ENCODE measurements around the gene LAT.
A peak's percentile ranks its signal among the peaks of the same experiment; 100 is the strongest.

Gene LAT

GRCh38 chr16:29025218-29025617 lies 40.4 kb downstream of the LAT start:
- Histone ChIP-seq H3K9me3 (ENCODE audit: severe bottlenecking) (no peaks in the 10 kb centered on the region), H3K36me3 (no peaks in the 10 kb centered on the region), H3K4me3 (ENCODE audit: low read depth, low read length) (no peak overlapping the region), H3K27me3 (ENCODE audit: insufficient read depth, low read depth, severe bottlenecking) (no peaks in the 10 kb centered on the region), H3K27ac (no peak overlapping the region)
- TF ChIP-seq CTCF (IDR thresholded peaks at IDR 0.05; ENCODE audit: low read depth, low read length), result no peak
- DNase-seq, result no peak

- Histone ChIP-seq H3K4me3 (ENCODE audit: low read depth, low read length) (no peak overlapping the region), H3K27me3 (ENCODE audit: insufficient read depth, low read depth, severe bottlenecking) (no peaks in the 10 kb centered on the region), H3K9me3 (ENCODE audit: severe bottlenecking) (no peaks in the 10 kb centered on the region), H3K27ac (no peak overlapping the region), H3K36me3 (no peaks in the 10 kb centered on the region)
- no peak for TF ChIP-seq CTCF (IDR thresholded peaks at IDR 0.05; ENCODE audit: low read depth, low read length)
- no peak for DNase-seq
Observed at GRCh38 chr16:29025735-29026134, 40.9 kb downstream of the LAT start.

- DNase-seq, result no peak
- H3K36me3 ChIP-seq, result no peaks in the 10 kb centered on the region
- H3K4me3 ChIP-seq (ENCODE audit: low read depth, low read length), result peak overlapping the region; percentile 28
- no peaks in the 10 kb centered on the region for H3K27me3 ChIP-seq (ENCODE audit: insufficient read depth, low read depth, severe bottlenecking)
- H3K9me3 ChIP-seq (ENCODE audit: severe bottlenecking), result no peaks in the 10 kb centered on the region
- no peak for TF ChIP-seq CTCF (IDR thresholded peaks at IDR 0.05; ENCODE audit: low read depth, low read length)
- H3K27ac ChIP-seq, result peak overlapping the region; percentile 88; the same call in 1 of the 2 replicates
Observed at GRCh38 chr16:29028457-29029167, 43.8 kb downstream of the LAT start.

DNA sequence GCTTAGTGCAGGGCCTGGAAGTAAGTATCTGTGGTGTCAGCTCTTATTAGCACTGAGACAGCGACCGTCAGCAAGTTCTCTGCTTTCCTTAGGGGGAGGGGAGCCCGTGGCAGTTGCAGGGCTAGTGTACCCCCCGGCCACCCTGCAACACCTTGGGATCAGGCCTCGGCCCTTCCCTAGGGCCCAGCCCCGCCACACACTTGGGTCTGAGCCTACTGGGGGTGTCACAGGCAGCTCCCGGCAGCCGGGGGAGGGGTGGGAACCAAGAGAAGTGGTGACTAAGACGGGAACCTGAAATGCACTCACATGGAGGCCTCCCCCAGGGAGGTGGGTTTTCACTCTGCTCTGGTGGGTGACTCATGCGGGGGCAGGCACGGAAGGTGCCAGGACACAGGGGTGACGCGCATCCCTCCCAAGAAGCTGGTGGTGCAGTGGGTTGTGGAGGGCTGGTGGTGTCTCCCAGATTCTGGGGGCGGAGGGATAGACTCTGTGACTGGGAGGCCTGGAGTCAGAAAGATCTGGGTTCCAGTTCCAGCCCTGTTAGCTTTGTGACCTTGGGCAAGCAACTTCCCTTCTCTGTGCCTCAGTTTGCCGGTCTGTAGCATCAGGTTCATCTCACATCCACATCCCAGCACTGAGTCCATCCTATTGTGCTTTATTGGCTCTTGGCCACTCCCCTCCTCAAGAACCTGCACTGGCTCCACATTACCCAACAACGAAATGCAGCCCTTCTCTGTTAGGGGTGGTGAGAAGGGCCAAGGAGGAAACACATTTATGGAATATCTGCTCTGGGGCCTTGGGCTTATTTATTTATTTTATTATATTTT lies 44.5 kb downstream of the LAT start:
- H3K36me3 ChIP-seq, result no peaks in the 10 kb centered on the region
- TF ChIP-seq CTCF (IDR thresholded peaks at IDR 0.05; ENCODE audit: low read depth, low read length), result no peak
- no peaks in the 10 kb centered on the region for H3K27me3 ChIP-seq (ENCODE audit: insufficient read depth, low read depth, severe bottlenecking)
- peak; percentile 82 for DNase-seq
- no peaks in the 10 kb centered on the region for H3K9me3 ChIP-seq (ENCODE audit: severe bottlenecking)
- H3K4me3 ChIP-seq (ENCODE audit: low read depth, low read length), result peak overlapping the region; percentile 28
- H3K27ac ChIP-seq, result peak overlapping the region; percentile 88

DNA sequence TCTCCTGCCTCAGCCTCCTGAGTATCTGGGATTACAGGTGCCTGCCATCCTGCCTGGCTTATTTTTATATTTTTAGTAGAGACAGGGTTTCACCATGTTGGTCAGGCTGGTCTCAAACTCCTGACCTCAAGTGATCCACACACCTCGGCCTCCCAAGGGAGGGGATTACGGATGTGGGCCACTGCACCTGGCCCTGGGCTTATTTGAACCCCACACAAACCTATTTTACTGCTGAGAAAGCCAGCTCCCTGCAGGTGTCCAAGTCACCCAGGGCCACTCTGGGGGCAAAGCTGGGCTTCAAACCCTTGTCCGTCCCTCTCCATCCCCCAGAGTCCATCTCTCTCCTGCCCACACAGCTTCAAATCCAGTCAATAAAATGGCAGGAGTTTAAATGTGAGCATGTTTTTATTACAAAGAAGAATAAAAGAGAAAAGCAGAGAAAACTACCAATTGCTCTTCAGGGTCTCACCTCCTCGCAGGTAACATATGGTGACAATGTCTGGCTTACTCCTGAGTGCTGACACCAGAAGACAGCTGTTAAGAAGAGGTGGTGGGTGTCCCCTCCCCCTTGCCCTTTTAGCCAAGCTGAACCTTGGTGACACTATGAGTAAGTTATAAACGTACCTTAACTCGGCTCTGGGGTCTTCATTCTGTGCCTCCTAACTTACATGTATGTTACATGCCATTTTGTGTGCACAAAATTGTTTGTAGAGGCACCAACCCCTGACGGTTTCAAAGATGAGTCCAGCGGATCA lies 45.4 kb downstream of the LAT start:
- no peaks in the 10 kb centered on the region for H3K27me3 ChIP-seq (ENCODE audit: insufficient read depth, low read depth, severe bottlenecking)
- H3K36me3 ChIP-seq, result no peaks in the 10 kb centered on the region
- H3K27ac ChIP-seq, result peak overlapping the region; percentile 88
- H3K4me3 ChIP-seq (ENCODE audit: low read depth, low read length), result no peak overlapping the region
- DNase-seq, result peak; percentile 80
- no peak for TF ChIP-seq CTCF (IDR thresholded peaks at IDR 0.05; ENCODE audit: low read depth, low read length)
- H3K9me3 ChIP-seq (ENCODE audit: severe bottlenecking), result no peaks in the 10 kb centered on the region

Data from WERI-Rb-1 (cell line).